Activated CD8-positive, alpha-beta memory T cell treated with anti-CD3 and anti-CD28 coated beads, Interleukin-2, amount 50 U/mL, for 24 hours (primary cell): ENCODE measurements around the gene CHID1.
A peak's percentile ranks its signal among the peaks of the same experiment; 100 is the strongest.

Experiments used
- DNase-seq: peaks from one replicate; pipeline ENCODE4 v3.0.0-alpha.2; 2020; ENCODE audit errors: extremely low read depth

CHID1 gene

DNA sequence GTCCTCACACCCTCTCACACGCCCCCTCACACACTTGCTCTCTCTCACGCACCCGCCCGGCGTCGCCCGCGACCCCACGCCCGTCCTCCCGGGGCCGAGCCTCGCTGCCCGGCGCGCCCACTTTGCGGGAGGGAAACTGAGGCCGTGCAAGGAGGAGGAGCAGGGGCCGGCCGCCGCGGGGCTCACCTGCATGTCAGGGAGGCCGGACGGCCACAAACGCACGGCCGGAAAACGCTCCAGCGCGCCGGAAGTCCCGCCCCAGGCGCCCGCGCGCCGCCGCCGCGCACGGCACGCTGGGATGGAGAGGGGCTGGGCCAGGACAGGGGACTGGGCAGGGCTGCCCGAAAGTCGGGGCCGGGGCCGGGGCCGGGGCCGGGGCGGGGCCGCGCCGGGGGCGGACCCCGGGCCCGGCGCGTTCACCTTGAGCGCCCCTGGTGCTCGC is at the start of gene CHID1:
Gene CHID1, minus strand, starts transcription at position 222 of the 442 bp plus-strand sequence. CDS start 5,994 bp downstream, outside the sequence.
- DNase-seq = peak; percentile 66

DNA sequence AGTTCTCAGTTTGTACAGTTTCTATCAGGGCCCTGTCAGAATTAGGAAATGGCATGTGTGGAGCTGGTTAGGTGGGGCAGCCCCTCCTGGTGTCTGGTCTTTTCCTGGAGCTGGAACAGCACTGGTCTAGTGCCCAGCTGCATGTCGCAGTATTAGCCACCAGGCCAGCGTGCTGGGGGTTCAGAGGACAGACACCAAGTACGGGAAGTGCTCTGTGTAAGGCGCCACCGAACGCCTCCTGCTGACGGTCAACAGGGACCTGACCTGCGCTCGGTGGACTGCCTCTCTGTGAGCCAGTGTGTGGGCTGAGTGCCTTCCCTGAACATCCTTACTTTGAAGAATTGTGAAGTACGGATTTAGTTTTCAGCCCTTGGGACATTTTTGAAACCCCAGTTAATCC is 49.0 kb upstream of the CHID1 start:
- DNase-seq = no peak

DNA sequence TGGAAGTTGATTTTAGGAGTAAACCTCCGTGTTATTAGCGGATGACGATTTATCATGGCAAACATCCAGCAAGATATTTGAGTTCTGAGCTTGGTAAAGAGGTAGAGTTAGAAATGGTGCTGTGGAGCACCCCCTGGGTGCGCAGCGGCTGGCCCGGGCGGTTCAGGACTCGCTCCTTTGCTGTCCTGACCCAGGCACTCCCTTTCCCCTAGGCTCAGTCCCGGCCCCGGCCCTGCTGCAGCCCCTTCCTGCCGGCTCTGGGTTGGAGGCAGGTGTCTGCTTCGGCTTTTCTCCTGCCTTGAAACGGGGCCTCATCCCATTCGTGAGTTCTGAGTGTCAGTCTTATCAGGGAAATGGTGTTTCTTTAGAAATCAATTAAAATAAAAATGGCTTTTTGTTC is 48.4 kb upstream of the CHID1 start:
- no peak for DNase-seq

DNA sequence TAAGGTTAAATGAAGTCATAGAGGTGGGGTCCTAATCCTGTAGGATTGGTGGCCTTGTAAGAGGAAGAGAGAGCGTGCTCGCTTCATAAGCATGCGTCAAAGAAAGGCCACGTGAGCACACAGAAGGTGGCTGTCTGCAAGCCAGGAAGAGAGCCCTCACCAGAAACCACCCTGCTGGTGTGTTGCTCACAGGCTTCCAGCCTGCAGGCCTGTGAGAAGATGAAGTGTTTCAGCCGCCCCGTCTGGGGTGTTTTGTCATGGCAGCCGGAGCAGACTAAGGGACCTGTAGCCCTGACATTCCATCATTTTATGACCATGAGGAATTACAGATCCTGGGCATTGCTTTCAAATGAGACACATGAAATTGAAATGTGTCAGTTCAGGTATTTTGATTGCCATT is 47.5 kb upstream of the CHID1 start:
- DNase-seq = no peak

DNA sequence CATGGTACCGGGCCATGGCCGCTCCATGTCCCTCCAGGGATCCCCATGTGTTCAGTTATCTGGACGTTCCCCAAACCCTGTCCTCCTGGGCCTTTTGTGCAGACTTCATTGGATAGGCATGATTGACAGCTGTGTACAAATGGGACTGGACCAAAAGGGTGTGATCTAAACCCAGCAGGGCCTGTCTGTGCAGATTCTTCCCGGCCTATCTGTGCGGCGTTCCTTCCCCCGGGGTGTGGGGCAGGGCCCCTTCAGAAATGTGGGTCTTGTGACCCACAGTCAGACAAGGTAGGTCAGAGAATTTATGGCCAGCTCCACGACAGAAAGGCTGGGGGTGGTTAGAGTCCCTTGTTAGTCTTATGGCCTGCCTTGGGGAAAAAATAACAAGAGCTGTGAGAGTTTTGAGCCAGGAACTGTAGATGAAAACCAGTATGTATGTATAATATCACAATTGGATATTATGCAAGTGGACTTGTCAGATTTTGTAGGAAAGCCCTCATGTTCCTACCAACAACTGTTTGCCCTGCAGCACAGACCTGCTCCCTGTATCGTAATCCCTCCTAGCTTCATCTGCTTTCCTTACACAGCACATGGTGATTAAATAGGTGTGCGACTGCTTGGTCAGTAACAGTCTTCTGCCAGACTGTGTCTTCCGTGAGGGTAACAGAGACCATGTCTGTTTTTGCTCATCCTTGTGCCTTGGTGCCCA is 46.8 kb upstream of the CHID1 start:
- DNase-seq = no peak

DNA sequence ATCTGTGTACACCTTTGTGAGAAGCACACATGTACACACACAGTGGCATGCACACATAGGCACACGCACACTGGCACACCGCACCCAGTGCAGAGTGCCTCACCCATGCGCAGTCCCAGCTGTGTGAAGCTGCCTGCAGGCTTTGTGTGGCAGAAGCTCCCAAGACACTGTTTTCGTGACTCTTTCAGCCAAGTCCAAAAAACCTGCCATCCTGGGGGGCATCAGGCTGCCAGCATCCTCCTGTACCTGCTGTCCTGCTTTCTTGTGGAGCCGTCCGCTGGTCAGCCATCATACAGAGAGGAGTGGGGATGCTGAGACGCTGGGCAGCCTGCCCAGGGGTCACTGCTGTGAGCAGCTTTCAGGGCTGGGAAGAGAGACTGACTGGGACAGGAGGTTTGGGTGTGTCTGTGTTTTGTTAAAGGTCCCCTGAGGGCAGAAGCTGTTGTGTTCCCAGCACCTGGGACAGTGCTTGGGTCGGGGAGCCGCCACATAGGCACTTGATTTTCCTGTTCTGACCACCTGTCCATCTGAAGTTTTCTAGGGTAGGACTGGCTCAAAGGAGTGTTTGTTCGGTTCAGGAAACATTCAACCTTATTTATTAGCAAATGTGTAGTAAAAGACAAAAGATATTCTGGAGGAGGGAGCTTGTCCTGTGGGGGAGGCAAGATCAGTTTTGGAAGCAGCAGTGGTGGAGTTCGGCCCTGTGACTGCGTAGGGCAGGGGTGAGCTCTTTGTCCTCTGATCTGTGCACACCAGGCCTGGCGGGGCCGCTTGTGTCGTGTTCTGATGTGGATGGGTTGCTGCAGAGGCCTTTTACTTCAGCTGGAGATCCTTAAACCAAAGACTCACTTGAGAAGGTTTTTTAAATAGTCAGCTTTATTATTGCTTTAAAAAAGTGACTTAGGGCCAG is 44.8 kb upstream of the CHID1 start:
- DNase-seq = no peak

DNA sequence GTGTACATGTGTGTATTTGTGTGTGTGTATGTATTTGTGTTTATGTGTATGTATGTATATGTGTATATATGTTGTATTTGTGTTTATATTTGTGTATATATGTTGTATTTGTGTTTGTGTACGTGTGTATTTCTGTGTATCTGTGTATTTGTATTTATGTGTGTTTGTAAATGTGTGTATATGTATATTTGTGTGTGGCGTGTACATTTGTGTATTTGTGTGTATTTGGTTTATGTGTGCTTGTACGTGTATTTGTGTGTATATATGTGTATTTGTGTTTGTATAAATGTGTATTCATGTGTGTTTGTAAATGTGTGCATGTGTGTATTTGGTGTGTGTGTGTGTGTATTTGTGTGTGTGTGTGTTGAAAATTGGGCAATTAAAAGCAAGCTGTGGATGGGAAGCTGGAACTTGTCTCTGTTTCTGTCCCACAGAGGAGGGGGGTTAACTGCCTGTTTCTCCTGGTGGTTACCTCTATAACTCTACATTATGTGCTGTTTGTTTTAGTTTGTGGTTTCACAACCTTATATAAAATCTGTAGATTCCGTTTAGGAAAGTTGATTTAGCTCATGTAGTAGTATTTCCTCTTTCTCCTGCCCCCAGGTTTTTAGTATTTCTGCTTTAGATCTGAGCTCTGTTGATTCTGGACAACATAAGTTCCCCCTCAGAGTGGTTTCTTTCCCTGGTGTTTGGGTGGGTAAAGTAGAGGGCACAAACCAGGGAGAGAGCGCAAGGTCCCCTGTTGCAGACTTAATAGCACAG is 44.0 kb upstream of the CHID1 start:
- DNase-seq = no peak

DNA sequence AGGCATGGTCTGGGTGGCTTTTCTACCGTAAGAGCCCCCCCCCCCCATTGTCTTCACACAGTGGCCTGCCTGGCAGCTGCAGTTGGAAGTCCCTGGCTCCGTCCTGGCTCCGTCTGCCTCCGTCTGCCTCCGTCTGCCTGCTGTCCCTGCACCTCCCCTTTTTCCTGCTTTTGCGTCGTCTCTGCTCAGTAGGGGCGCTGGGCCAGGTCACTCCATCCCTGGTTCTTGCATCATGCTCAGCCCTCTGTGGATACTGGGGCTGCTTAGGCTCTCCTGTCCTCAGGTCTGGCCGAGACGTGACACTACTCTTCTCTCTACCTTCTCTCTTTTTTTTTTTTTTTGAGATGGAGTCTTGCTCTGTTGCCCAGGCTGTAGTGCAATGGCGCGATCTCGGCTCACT is 42.9 kb upstream of the CHID1 start:
- no peak for DNase-seq

DNA sequence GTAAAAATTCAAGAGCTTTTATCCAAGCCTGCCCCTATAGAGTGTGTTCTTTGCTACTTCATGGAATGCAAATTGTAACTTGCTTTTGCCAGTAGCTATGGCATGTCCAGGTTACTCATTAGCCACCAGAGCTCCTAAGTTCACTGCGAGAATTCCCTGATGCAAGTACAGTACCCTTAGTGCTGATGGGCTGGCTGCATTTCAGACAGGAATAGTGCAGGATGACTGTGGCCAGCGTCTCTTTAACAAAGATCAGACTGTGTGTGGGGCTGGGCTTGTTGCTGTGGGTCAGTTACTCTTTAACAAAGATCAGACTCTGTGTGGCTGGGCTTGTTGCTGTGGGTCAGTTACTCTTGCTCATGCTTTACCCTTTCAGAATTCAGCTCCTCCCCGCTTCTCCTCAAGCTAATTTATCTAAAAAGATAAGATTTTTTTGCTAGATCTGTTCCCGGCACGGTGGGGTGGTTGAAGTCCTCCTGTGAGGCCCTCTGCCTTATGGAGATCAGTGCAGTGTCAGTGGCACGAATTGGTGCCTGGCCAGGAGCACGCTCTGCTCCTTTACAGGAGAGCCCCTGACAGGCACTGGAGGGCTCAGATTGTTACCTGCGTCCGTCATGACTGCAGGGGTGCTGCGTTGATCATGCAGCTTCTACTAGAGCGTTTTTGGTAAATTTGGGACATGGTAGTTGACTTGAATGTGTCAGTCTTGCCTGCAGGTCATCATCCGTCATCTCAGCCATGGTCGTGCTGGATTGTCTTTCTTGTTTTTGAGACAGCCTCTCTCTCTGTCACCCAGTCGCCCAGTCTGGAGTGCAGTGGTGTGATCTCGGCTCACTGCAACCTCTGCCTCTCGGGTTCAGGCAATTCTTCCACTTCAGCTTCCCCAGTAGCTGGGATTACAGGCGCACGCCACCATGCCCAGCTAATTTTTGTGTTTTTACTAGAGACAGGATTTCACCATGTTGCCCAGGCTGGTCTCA is 42.1 kb upstream of the CHID1 start:
- DNase-seq = no peak

DNA sequence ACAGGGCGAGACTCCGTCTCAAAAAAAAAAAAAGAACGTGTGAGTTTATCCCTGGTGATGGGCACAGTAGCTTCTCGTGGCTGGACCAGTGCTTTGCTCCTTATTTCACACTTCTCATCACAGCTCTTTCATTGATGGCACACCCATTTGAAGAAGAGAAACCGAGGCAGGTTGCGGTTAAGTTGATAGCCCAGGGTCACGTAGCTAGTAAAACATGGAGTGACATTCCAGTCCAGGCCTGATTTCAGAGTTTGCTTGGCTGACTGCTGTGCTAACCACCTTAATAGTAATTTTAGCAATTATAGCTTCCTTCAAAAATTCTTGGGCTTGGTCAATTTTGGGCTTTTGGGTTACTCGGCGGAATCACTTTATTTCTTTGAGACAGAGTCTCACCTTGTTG is 40.9 kb upstream of the CHID1 start:
- DNase-seq = no peak

DNA sequence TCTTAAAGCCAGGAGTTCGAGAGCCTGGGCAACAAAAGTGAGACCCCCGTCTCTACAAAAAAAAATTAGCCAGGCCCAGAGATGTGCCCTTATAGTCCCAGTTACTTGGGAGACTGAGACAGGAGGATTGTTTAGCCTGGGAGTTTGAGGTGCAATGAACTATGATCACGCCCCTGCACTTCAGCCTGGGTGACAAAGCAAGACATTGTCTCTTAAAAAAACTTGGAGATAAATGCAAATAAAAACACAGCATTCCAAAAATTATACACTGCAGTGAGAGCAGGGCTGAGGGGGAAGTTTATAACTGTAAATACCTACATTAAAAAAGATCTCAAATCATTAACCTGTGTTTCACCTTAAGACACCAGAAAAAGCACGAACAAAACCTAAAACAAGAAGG is 37.1 kb upstream of the CHID1 start:
- DNase-seq = no peak

DNA sequence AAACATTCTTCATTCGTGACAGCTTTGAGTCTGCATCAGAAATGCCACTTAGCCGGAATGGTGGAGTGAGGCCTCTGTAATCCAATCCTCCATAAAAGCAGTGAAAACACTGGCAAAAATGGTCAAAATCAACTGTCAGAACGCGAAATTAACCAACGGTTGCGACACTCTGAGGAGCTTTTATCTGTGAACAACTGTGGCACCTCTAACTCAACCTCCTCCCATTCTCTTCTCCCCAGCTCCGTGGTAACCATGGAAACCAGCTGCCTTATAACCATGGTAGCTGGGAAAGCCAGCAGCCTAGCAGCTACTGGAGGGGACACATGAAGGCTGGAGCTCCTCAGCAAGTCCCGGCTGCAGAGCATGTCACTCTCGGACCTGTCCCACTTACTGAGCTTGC is 35.4 kb upstream of the CHID1 start:
- no peak for DNase-seq

DNA sequence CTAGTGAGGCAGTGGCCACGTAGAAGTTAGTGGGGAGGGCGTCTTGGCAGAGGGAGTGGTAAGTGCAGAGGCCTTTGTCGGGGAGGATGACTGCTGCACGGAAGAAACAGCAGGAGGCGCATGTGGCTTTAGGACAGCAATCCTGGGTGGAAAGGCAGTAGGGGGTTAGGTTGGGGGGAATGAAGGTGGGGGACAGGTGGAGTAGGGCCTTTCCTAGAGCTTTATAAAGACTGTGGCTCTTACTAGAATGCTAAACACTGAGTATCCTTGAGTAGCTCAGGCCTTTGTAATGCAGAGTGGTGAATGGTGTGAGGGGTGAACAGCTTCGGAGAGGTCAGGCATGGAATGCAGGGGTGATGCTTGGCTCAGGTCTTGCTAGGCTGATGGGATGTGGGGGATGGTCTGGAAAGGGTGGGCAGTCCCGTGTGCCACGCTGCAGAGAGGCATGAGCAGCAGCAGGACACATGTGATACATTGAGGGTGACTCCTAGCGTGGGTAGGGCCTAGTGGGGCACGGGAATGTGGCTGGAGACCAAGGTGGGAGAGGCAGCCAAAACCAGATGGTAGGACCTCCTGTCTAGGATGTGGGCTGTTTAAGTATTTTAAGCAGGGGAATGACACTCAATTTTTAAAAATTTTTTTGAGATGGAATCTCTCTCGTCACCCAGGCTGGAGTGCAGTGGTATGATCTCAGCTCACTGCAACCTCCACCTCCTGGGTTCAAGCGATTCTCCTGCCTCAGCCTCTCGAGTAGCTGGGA is 34.3 kb upstream of the CHID1 start:
- DNase-seq = no peak

DNA sequence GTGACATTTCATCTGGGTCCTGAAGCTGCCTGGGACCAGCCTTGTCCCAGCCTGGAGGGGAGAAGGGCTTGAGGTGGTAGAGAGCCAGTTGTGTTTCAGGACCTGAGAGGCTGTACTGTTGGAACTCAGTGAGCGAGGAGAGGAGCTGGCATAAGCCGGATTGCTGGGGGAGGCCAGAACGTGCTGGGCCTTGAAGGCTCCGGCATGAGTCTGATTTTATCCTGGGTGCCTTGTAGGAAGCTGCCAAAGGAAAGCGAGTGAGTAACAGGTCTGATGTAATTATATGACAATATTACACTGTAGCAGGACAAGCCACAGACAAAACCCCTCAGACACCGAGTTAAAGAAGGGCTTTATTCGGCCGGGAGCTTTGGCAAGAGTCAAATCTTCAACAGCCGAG is 32.2 kb upstream of the CHID1 start:
- DNase-seq = no peak

DNA sequence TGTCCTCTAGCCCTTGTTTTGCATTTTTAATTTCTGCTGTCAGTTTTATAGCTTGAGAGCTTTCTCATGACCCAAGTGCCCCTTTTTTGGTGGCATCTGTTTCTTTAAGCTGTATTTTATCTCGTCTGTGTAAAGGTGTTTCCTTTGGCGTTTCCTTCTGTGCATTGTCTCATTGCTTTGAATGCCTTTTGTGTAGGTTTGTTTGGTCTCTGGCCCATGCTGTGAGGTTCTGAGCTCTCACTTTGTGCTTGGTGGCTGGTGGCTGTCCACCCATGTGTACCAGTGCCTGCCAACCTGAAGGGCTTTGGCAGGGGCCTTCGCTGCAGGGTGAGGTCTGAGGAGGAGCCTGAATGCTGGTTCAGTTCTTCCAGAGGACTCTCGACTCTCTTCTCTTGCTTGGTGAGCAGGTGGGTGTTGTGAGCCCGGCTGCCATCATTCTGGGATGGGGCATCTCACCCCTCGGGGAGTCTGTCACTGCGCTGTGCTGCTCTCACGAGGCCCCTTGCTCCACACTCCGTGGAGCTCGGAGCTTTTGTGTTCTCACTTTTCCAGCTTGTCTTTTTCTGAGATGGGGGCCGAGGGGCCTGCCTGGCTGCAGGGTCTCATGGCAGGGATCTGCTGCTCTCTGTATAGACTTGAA is 30.0 kb upstream of the CHID1 start:
- DNase-seq = no peak

DNA sequence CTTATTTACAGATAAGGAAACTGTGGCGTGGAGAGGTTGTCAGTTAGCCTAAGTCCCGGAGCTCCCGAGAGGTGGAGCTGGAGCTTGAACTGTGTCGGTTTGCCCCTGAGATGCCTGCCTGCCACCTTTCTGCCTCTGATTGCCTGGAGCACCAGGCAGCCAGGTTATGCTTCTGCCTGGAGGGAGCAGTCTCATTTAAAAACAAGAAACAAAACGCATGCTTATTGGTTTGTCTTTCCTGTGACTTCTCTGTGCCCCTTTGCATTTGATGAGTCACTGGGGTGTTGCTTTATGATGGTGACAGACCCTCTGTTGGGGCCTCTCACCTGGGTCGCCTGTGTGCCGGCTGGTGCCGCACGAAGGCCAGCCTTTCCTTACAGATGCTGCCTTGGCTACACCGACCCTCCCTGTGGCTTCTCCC is 27.2 kb upstream of the CHID1 start:
- DNase-seq = no peak

DNA sequence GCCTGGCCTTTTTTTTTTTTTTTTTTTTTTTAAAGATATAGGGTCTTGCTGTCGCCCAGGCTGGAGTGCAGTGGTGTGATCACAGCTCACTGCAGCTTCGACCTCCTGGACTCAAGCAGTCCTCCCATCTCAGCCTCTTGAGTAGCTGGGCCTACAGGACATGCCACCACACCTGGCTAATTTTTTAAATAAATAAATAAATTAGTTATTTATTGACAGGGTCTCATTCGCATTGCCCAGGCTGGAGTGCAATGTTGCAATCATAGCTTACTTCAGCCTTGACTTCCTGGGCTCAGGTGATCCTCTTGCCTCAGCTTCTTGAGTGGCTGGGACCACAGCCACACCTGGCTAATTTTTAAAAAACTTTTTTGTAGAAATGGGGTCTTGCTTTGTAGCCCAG is 25.6 kb upstream of the CHID1 start:
- no peak for DNase-seq

DNA sequence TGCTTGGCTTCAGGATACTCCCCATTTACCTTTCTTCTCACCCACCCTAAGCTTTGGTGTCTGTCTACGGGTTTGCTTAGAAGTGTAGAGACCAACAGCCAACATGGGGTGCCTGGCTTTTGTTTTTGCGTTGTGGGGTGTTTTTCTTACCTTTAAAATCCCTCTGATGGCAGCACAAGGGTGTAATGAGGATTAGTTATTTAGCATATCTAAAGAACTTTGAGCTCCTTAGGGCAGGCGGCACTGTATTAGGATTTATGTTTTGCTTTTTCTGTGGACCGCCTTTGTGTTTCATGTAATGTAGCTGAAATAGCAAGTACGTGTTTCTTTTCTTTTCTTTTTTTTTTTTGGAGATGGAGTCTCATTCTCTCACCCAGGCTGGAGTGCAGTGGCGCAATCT is 23.9 kb upstream of the CHID1 start:
- no peak for DNase-seq

DNA sequence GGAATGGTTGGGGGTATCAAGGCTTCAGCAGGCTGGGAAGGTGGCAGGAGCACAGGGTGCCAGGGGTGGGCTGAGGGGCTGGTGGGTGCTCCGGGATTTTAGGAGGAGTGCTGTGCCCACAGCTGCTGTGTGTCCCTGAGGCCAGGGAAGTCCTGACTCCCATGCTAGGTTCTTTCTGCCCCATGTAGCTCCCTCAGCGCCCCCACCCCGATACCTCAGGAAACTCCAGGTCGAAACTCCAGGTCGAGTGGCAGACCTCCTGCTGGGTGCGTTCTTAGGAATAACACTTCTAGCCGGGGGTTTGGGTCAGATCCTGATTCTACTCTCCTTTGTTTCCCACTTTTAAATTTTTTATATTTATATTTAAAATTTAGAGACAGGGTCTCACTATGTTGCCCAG is 23.3 kb upstream of the CHID1 start:
- DNase-seq = no peak
